NCI-H187 (cell line): ENCODE data around the gene LRRC74A.

ENCODE experiments used
- DNase-seq, 2 experiments: peaks; one replicate each; lab custom pipeline; 2025; lab: John Stamatoyannopoulos, UW

LRRC74A gene

GRCh38 chr14:76826122-76826521 is at the start of gene LRRC74A:
Gene LRRC74A, plus strand, starts transcription at chr14:76826408. Its CDS starts 290 bp downstream, at chr14:76826698.
- no peak for DNase-seq

- DNase-seq: no peak
These were observed 49.6 kb upstream of the LRRC74A start for GRCh38 chr14:76776428-76777251.

- no peak for DNase-seq
These were observed 48.5 kb upstream of the LRRC74A start for GRCh38 chr14:76777721-76778120.

- no peak for DNase-seq
These were observed 47.5 kb upstream of the LRRC74A start for GRCh38 chr14:76778546-76779215.

- DNase-seq: no peak
These were observed 46.8 kb upstream of the LRRC74A start for GRCh38 chr14:76779221-76780057.

- DNase-seq: no peak
These were observed 46.2 kb upstream of the LRRC74A start for GRCh38 chr14:76780058-76780345.

- DNase-seq: no peak
These were observed 45.8 kb upstream of the LRRC74A start for GRCh38 chr14:76780360-76780759.

GRCh38 chr14:76780875-76781647 is 45.1 kb upstream of the LRRC74A start:
- DNase-seq: no peak

- DNase-seq: no peak
These were observed 44.6 kb upstream of the LRRC74A start for GRCh38 chr14:76781648-76782051.

- no peak for DNase-seq
These were observed 43.9 kb upstream of the LRRC74A start for GRCh38 chr14:76782115-76782884.

- DNase-seq: no peak
These were observed 43.2 kb upstream of the LRRC74A start for GRCh38 chr14:76782885-76783566.

- no peak for DNase-seq
These were observed 41.8 kb upstream of the LRRC74A start for GRCh38 chr14:76784266-76784874.

GRCh38 chr14:76784881-76785280 is 41.3 kb upstream of the LRRC74A start:
- DNase-seq: peak; percentile 34 to 52

GRCh38 chr14:76786601-76787000 is 39.6 kb upstream of the LRRC74A start:
- no peak for DNase-seq

GRCh38 chr14:76792422-76792821 is 33.8 kb upstream of the LRRC74A start:
- DNase-seq: no peak

- no peak for DNase-seq
These were observed 32.9 kb upstream of the LRRC74A start for GRCh38 chr14:76793324-76793723.

- DNase-seq: no peak
These were observed 32.3 kb upstream of the LRRC74A start for GRCh38 chr14:76793956-76794355.

GRCh38 chr14:76806446-76806845 is 19.8 kb upstream of the LRRC74A start:
- no peak for DNase-seq

- no peak for DNase-seq
These were observed 18.2 kb upstream of the LRRC74A start for GRCh38 chr14:76808011-76808410.

- DNase-seq: no peak
These were observed 17.2 kb upstream of the LRRC74A start for GRCh38 chr14:76808990-76809389.
